ENCODE measurements around the gene GHRH.

GHRH gene

DNA sequence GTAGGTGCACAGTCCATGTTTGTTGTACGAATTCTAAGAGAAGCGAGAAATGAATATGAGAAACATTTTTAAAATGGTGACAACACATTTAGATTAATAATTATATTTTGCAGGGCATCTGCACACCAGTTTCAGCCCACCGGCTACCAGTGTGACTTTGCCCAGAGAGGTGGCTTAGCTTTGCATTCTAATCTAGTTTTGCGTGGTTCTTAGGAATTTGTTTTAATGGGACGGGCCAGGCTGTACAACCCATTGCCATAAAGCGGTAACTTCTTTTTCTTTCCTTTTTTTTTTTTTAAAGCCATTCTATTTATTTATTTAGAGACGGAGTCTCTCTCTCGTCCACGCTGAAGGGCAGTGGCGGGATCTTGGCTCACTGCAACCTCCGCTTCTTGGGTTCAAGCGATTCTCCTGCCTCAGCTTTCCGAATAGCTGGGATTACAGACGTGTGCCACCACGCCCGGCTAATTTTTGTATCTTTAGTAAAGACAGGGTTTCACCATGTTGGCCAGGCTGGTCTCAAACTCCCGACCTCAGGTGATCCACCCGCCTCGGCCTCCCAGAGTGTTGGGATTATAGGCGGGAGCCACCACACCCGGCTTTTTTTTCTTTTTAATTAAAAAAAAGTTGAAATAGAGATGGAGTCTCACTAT, 28.7 kb upstream of the GHRH start:
- no peak for DNase-seq (ENCODE audit: low read depth)

GRCh38 chr20:37288091-37288490, 26.5 kb upstream of the GHRH start:
- no peak for DNase-seq (ENCODE audit: low read depth)

DNA sequence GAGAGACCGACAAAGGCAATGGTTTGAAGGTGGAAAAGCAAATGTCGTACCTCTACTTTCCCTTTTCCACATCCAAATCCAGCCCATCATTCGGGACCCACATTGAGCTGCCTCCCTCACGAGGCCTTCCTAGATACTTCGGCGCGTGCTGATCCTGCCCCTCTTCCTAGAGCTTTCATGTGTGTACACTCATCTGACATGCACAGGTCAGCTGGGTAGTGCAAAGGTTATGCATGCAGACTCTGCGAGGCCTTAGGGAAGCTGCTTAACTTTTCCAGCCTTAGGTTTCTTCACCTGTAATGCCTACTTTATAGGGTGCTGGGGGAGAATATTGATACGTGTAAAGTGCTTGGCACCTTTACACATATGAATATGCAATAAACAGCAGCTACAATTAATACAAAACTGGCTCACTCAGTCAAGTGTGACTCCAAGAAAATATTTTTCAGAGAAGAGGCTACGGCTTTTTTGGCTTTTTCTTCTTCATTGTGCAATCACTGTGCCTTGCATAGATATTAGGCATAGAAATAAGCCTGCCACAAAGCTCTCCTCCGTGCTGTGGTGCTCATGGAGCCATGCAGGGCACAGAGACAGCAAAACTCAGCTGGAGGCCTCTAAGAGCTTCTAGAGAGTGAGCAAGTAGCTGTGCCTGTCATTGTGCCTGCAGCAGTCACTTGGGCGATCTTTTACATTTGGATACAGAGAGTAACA, 24.2 kb upstream of the GHRH start:
- no peak for DNase-seq (ENCODE audit: low read depth)

- no peak for DNase-seq (ENCODE audit: low read depth)
Measured at GRCh38 chr20:37284691-37285161, 23.1 kb upstream of the GHRH start.

DNA sequence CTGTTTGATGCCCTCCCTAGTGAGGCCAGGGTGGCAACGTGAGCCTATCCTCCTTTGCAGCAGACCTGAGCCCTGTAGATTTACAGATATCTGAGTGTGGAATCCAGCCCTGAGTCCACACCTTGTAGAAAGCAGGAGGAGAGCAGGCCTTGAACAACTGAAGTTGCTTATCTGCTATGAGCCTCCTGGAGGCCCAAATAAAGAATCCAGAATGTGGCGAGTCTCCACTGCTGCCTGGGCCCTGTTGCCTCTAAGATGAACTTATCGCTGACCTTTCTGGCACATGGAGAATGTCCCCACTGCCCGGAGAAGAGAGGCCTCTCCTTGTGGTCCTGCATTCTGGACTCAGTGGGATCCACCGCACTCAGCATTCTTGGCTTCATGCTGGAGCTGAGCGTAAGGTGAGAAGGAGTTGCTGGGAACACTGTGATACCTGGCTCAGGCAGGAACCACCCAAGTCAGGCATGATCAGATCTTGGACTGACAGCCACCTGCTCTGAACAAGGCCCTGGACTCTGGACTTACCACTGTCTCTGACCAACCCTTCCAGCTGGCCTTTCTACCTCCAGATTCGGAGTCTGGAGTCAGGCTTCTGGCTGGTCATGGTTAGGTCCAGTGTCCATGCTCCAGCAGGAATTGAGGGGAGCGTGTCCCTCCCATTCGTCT, 22.0 kb upstream of the GHRH start:
- no peak for DNase-seq (ENCODE audit: low read depth)

- peak; percentile 82 for DNase-seq (ENCODE audit: low read depth)
Measured at GRCh38 chr20:37282556-37282955, 20.9 kb upstream of the GHRH start.

- no peak for DNase-seq (ENCODE audit: low read depth)
Measured at GRCh38 chr20:37280403-37280802, 18.8 kb upstream of the GHRH start.

- DNase-seq (ENCODE audit: low read depth): no peak
Measured at GRCh38 chr20:37279820-37280219, 18.2 kb upstream of the GHRH start.

DNA sequence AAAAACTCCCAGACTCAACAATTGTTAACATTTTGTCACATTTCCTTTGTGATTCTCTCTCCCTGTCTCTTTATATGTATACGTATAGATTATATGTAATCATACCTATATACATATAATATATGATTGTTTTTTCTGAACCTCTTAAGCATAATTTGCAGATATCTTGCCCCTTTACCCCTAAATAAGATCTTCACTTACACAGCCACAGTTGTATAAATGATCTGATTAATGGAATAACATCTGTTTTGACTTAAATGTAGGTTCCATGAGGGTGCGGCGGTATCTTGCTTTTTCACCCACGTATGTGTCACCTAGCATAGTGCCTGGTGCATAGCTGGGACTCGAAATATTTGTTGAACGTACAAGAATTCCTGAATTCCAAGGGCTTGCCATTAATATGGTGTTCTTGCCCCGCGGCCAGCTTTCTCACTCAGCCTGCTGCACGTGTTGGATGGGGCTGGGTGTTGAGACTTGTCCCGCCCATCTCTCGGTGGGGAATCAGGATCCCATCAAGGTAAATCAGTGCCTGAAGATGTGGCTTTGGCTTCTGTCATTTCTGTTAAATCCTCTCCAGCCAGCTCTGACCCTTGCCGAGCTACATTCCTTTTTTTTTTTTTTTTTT, 17.5 kb upstream of the GHRH start:
- DNase-seq (ENCODE audit: low read depth): peak; percentile 76

- DNase-seq (ENCODE audit: low read depth): no peak
Measured at GRCh38 chr20:37277253-37277593, 15.6 kb upstream of the GHRH start.

- DNase-seq (ENCODE audit: low read depth): peak; percentile 81
Measured at GRCh38 chr20:37276494-37277252, 15.1 kb upstream of the GHRH start.

GRCh38 chr20:37274851-37275524, 13.4 kb upstream of the GHRH start:
- DNase-seq (ENCODE audit: low read depth): no peak

- DNase-seq (ENCODE audit: low read depth): no peak
Measured at GRCh38 chr20:37273988-37274387, 12.4 kb upstream of the GHRH start.

GRCh38 chr20:37271421-37271768, 9.8 kb upstream of the GHRH start:
- no peak for DNase-seq (ENCODE audit: low read depth)

- DNase-seq (ENCODE audit: low read depth): no peak
Measured at GRCh38 chr20:37270576-37271420, 9.2 kb upstream of the GHRH start.

- DNase-seq (ENCODE audit: low read depth): no peak
Measured at GRCh38 chr20:37267667-37268313, 6.2 kb upstream of the GHRH start.

DNA sequence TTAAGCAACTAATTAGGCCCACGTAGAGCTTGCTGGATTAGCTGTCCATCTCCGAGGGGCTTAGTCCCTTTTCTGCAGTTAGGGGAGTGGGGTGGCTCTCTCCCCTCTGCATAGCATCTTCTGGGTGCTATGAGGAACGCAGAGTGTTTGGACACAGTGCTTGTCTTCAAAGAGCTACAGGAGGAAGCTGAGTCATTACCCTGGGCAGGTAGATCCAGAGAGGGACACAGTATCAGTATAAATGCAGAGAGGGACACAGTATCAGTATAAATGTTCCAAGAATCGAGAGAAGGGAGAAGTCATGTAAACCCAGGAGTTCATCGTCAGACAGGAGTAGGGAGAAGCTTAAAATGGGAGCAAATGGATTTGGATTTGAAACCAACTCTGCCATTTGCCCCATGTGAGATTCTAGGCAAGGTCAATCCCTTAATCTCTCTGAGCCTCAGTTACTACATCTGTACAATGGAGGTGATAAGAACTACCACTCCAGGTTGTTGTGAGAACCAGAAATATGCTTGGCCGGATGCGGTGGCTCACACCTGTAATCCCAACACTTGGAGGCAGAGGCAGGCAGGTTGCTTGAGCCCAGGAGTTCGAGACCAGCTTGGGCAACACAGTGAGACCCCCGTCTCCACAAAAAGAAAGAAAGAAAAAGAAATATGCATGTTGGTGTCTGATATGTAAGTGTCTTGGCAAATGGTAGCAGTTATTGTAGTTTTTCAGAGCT, 5.5 kb upstream of the GHRH start:
- no peak for DNase-seq (ENCODE audit: low read depth)

DNA sequence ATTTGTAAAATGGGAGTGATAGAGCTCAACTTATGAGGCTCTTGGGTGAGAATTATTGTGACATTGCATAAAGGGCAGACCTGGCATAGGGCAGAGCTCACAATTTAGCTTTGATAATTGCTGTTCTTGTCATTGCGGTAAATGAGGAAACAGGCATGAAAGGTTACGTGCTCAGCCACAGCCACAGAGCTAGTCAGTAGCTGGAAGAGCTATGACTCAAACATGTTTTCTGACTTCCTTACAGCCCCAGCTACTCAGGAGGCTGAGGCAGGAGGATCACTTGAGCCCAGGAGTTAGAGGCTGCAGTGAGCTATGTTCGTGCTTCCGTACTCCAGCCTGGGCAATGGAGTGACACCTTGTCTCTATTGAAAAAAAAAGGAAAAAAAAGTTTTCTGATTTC, 3.5 kb upstream of the GHRH start:
- DNase-seq (ENCODE audit: low read depth): no peak

DNA sequence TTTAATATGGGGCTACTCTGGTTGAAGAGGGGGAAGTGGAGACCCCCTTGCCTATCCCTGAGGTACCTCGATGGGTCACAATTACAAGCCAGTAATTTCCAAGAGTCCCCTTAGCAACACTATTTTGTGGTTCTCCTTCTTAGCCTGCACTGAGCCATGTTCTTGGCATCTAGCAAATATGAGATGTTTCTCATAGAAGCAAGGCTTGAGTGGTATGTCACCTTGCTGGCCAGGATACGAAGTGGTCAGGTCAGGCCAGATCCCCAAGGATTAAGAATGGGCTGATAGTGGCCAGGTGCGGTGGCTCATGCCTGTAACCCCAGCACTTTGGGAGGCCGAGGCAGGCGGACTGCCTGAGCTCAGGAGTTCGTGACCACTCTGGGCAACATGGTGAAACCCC, 2.1 kb upstream of the GHRH start:
- DNase-seq (ENCODE audit: low read depth): no peak

- no peak for DNase-seq (ENCODE audit: low read depth)
Measured at GRCh38 chr20:37262505-37262904, 891 bp upstream of the GHRH start.

Data from EH (cell line).